Lower leg skin (tissue), 4 donors: ENCODE data around the gene YJEFN3. TPM values are rescaled to one million over a fixed set of nuclear protein-coding genes. Genes with fewer than 3 reads are reported as not detected.

Experiments used
- DNase-seq, 2 donors: peaks; one replicate each; pipeline ENCODE4 v3.0.0-alpha.2; 2019; ENCODE audit warnings: low spot score in 2 of 2
- H3K4me3 ChIP-seq: fragments of 200-600 bp; sonication (generic); 2 replicates; pipeline ENCODE4 v1.5.1; 2017; ENCODE audit warnings: mild to moderate bottlenecking, low read depth; ENCODE audit not compliant: poor library complexity, severe bottlenecking
- POLR2A ChIP-seq, 2 donors: fragments of 450-650 bp; IDR thresholded peaks; one replicate each; pipeline ENCODE4 v1.6.1; 2016 to 2017; ENCODE audit warnings: antibody characterized with exemption in 2 of 2, mild to moderate bottlenecking in 1 of 2, moderate library complexity in 1 of 2
- WGBS, 2 donors: methylation state at CpG; one replicate each; pipeline ENCODE4 v1.1.5; 2018; 5-methylcytosine and 5-hydroxymethylcytosine counted together
- intact Hi-C: fragments of 100-400 bp; cut with DNase I; formaldehyde crosslinking; loops from one replicate; pipeline ENCODE4 v1.15.0; 2023; ENCODE audit warnings: low total_unique reads
- total RNA-seq, 4 donors: library from RNA; depleted of rRNA; stranded (reverse); fragments of >200 nt; gene quantifications; one replicate each; pipeline ENCODE4 v1.1.0, GENCODE V29; 2016
- TF ChIP-seq, protein P1 (sequence below), 3 donors: fragments of 450-650 bp; IDR thresholded peaks; one replicate each; pipeline ENCODE4 v1.5.1; 2016; ENCODE audit warnings: antibody characterized with exemption in 3 of 3, mild to moderate bottlenecking in 3 of 3, moderate library complexity in 2 of 3

YJEFN3 gene
- total RNA-seq, 4 donors from 2014 or later: 0.15 to 2.8 (median 0.49) TPM

GRCh38 chr19:19495614-19496603, 32.8 kb upstream of the YJEFN3 start:
- no peak overlapping the region for H3K4me3 ChIP-seq
- DNase-seq: no peak
- WGBS, 2 donors: 87 to 92% methylated on average over 30 of the region's 30 CpGs
- intact Hi-C loops: no loop called here
- no peak for TF ChIP-seq POLR2A (IDR thresholded peaks at IDR 0.05)
- TF ChIP-seq, protein P1, sequence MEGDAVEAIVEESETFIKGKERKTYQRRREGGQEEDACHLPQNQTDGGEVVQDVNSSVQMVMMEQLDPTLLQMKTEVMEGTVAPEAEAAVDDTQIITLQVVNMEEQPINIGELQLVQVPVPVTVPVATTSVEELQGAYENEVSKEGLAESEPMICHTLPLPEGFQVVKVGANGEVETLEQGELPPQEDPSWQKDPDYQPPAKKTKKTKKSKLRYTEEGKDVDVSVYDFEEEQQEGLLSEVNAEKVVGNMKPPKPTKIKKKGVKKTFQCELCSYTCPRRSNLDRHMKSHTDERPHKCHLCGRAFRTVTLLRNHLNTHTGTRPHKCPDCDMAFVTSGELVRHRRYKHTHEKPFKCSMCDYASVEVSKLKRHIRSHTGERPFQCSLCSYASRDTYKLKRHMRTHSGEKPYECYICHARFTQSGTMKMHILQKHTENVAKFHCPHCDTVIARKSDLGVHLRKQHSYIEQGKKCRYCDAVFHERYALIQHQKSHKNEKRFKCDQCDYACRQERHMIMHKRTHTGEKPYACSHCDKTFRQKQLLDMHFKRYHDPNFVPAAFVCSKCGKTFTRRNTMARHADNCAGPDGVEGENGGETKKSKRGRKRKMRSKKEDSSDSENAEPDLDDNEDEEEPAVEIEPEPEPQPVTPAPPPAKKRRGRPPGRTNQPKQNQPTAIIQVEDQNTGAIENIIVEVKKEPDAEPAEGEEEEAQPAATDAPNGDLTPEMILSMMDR (IDR thresholded peaks at IDR 0.05): no peak

DNA sequence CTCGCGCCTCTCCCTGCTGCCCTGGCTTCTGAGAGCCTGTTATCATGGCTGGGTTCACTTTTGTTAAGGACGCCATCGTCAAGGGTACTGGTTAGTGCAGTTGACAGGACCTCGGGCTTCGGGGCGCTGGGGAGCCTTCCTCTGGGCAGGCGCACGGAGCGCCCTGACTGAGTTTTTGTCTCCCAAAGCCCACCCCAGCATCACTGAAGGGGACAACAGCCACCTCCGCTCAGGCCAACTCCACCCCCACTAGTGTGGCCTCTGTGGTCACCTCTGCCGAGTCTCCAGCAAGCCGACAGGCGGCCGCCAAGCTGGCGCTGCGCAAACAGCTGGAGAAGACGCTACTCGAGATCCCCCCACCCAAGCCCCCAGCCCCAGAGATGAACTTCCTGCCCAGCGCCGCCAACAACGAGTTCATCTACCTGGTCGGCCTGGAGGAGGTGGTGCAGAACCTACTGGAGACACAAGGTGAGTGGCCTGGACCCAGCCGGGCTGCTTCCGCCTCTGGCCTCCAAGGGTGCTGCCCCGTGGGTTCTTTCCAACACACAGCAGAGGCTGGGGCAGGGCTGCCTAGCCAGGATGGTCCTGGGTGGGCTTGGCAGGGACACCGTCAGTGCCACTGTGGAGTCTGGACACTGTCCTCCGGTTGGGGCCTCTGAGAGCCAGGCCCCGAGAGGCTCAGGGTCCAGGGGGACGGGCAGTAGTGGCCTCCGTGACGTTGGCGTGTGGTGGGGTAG, 30.3 kb upstream of the YJEFN3 start:
- WGBS, 2 donors: 94 to 98% methylated on average over 18 to 33 of the region's 33 CpGs
- intact Hi-C loops: no loop called here
- no peak overlapping the region for H3K4me3 ChIP-seq
- DNase-seq: no peak
- TF ChIP-seq, protein P1 (IDR thresholded peaks at IDR 0.05): no peak
- TF ChIP-seq POLR2A (IDR thresholded peaks at IDR 0.05): no peak

GRCh38 chr19:19499272-19499995, 29.3 kb upstream of the YJEFN3 start:
- 83 to 91% methylated on average over 17 to 18 of the region's 18 CpGs for WGBS, 2 donors
- DNase-seq: no peak
- H3K4me3 ChIP-seq: no peak overlapping the region
- intact Hi-C loops: no loop called here
- TF ChIP-seq, protein P1 (IDR thresholded peaks at IDR 0.05): no peak
- no peak for TF ChIP-seq POLR2A (IDR thresholded peaks at IDR 0.05)

GRCh38 chr19:19500975-19501644, 27.6 kb upstream of the YJEFN3 start:
- no peak for DNase-seq
- 87 to 89% methylated on average over 28 to 32 of the region's 34 CpGs for WGBS, 2 donors
- intact Hi-C loops: no loop called here
- TF ChIP-seq, protein P1 (IDR thresholded peaks at IDR 0.05): no peak
- no peak overlapping the region for H3K4me3 ChIP-seq

DNA sequence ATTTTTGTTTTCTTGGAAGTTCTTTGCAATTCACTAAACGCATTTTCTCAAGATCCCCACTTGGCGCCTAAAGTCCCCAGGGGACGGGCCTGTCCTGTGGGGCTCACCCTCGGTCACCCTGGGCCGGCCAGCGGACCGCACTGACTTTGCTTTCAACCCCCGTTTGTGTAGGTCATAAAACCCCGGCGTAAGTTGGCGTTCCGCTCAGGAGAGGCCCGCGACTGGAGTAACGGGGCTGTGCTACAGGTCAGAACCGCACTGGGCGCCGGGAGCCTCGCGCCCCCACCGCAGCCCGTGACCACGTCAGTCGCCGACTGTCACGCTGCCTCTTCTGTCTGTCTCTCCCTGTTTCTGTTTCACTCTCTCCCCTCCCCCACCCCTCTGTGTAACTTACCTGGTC, 26.9 kb upstream of the YJEFN3 start:
- WGBS, 2 donors: 92% methylated on average over 26 of the region's 26 CpGs
- intact Hi-C loops: no loop called here
- TF ChIP-seq POLR2A (IDR thresholded peaks at IDR 0.05): no peak
- TF ChIP-seq, protein P1 (IDR thresholded peaks at IDR 0.05): no peak
- H3K4me3 ChIP-seq: no peak overlapping the region
- DNase-seq: no peak
